ENCODE results near the gene ENPP4.
A peak's percentile ranks its signal among the peaks of the same experiment; 100 is the strongest.
"Not testable (repeated sequence)": the region's sequence is repeated elsewhere in the genome, so short reads cannot be mapped to it uniquely, and the experiment has no call there.

ENPP4 gene

GRCh38 chr6:46134216-46134615, 4.4 kb downstream of the ENPP4 start:
- no peak for DNase-seq

GRCh38 chr6:46135176-46135575, 5.4 kb downstream of the ENPP4 start:
- peak; percentile 16 for DNase-seq

GRCh38 chr6:46136831-46137230, 7.0 kb downstream of the ENPP4 start:
- no peak for DNase-seq

- no peak for DNase-seq
Measured at GRCh38 chr6:46137387-46137786, 7.6 kb downstream of the ENPP4 start.

- DNase-seq = no peak
Measured at GRCh38 chr6:46138281-46138680, 8.5 kb downstream of the ENPP4 start.

- DNase-seq = no peak
Measured at GRCh38 chr6:46144270-46144669, 14.5 kb downstream of the ENPP4 start.

- DNase-seq = not testable (repeated sequence)
Measured at GRCh38 chr6:46149066-46149465, 19.3 kb downstream of the ENPP4 start.

GRCh38 chr6:46156701-46157100, 26.9 kb downstream of the ENPP4 start:
- DNase-seq = no peak

- DNase-seq = no peak
Measured at GRCh38 chr6:46159229-46159628, 29.4 kb downstream of the ENPP4 start.

GRCh38 chr6:46160102-46160501, 30.3 kb downstream of the ENPP4 start:
- DNase-seq = no peak

GRCh38 chr6:46170357-46171289, 40.8 kb downstream of the ENPP4 start, which contains the start of gene ENPP5:
TSS of gene ENPP5 (minus strand) at chr6:46170980. CDS start at chr6:46168262, 2,718 bp downstream.
- DNase-seq = peak; percentile 6

GRCh38 chr6:46172176-46172575, 42.4 kb downstream of the ENPP4 start:
- no peak for DNase-seq

GRCh38 chr6:46174904-46175303, 45.1 kb downstream of the ENPP4 start:
- DNase-seq = no peak

GRCh38 chr6:46175446-46175845, 45.7 kb downstream of the ENPP4 start:
- DNase-seq = no peak

- DNase-seq = no peak
Measured at GRCh38 chr6:46175976-46176375, 46.2 kb downstream of the ENPP4 start.

- no peak for DNase-seq
Measured at GRCh38 chr6:46184114-46184513, 54.3 kb downstream of the ENPP4 start.

GRCh38 chr6:46186583-46186982, 56.8 kb downstream of the ENPP4 start:
- DNase-seq = no peak

- DNase-seq = no peak
Measured at GRCh38 chr6:46189726-46190125, 59.9 kb downstream of the ENPP4 start.

- no peak for DNase-seq
Measured at GRCh38 chr6:46190889-46191288, 61.1 kb downstream of the ENPP4 start.

- DNase-seq = no peak
Measured at GRCh38 chr6:46191961-46192360, 62.2 kb downstream of the ENPP4 start.
